Fibroblast of pulmonary artery (primary cell): ENCODE data around the gene NCOA3.

Source experiments
- DNase-seq: peaks from one replicate; pipeline ENCODE4 v3.0.0-alpha.2; 2010; ENCODE audit warnings: low read depth
- H3K4me3 ChIP-seq: replicated peaks from 2 replicates; pipeline ENCODE4 v1.5.1; 2011; ENCODE audit warnings: low read depth, mild to moderate bottlenecking, control low read depth, low read length, moderate library complexity
- CTCF ChIP-seq: IDR thresholded peaks from 2 replicates; pipeline ENCODE4 v1.5.1; 2011; ENCODE audit warnings: mild to moderate bottlenecking, control low read depth, low read length, inconsistent platforms; ENCODE audit errors: missing control alignments

The NCOA3 gene

GRCh38 chr20:47642118-47642517, 140.4 kb downstream of the NCOA3 start:
- no peak overlapping the region for H3K4me3 ChIP-seq
- no peak for TF ChIP-seq CTCF
- DNase-seq, result no peak

GRCh38 chr20:47642624-47643023, 140.9 kb downstream of the NCOA3 start:
- DNase-seq, result no peak
- no peak for TF ChIP-seq CTCF
- no peak overlapping the region for H3K4me3 ChIP-seq

- no peak for DNase-seq
- H3K4me3 ChIP-seq, result no peak overlapping the region
- no peak for TF ChIP-seq CTCF
Observed at GRCh38 chr20:47645632-47646031, 143.9 kb downstream of the NCOA3 start.

- no peak for TF ChIP-seq CTCF
- no peak for DNase-seq
- no peak overlapping the region for H3K4me3 ChIP-seq
Observed at GRCh38 chr20:47647994-47648393, 146.3 kb downstream of the NCOA3 start.

- no peak for TF ChIP-seq CTCF
- no peak overlapping the region for H3K4me3 ChIP-seq
- no peak for DNase-seq
Observed at GRCh38 chr20:47648943-47649342, 147.3 kb downstream of the NCOA3 start.

- no peak for TF ChIP-seq CTCF
- DNase-seq, result no peak
- no peak overlapping the region for H3K4me3 ChIP-seq
Observed at GRCh38 chr20:47652301-47652700, 150.6 kb downstream of the NCOA3 start.

- no peak for TF ChIP-seq CTCF
- H3K4me3 ChIP-seq, result no peak overlapping the region
- no peak for DNase-seq
Observed at GRCh38 chr20:47652794-47653193, 151.1 kb downstream of the NCOA3 start.
